Dedifferentiated amniotic fluid mesenchymal stem cell (primary cell): Measurements from ENCODE around the gene CACNA1C.

Experiments
- DNase-seq: peaks from one replicate; pipeline ENCODE4 v3.0.0-alpha.2; 2016; ENCODE audit errors: extremely low spot score

Gene CACNA1C

DNA sequence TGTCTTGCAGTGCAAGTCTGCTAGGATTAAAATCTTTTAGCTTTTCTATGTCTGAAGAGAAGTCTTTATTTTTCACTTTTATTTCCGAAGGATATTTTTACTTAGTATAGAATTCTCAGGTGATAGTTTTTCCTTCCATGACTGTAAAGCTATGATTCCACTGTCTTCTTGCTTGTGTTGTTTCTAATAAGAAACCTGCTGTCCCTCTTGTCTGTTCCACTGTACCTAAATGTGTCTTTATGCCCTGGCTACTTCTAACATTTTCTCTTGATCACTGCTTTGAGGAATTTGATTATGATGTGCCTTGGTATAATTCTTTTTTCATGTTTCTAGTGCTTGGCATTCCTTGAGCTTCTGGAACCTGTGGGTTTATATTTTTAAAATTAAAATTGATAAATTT lies 228.7 kb downstream of the CACNA1C start:
- no peak for DNase-seq

DNA sequence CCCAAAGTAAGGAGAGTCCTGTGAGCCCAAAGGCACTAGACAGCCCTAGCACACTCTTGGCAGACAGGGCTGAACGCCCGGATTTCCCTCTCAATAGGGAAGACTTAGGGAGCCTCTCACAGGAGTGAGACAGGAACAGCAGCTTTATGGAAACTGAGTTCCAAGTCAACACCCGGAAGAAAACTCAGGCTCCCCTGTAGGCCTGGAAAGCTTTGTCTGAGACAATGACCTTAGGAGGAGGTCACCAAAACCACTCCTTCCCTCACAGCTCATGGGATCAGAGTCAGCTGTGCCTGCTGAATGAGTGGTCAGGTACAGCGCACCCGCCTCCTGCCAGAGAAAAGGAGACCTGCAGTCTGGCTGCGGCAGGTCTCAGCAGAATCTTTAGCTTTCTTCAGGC lies 229.5 kb downstream of the CACNA1C start:
- DNase-seq = no peak

DNA sequence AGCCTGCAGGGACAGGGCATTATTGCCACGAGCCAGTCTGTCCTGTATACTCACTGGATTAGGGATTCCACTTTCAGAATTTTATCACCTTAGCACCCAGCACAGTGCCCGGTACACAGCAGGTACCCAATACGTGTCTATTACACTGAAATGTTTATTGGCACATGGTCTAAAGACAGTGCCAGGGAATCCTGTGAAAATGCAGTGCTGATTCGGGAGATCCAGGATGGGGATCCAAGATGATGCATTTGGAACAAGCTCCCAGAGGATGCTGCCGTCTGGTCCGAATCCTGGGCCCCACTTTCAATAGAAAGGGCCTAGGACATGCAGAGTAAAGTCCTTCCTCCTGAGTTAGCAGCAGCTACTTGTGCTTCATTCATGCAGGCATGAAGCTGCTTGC lies 230.7 kb downstream of the CACNA1C start:
- no peak for DNase-seq

DNA sequence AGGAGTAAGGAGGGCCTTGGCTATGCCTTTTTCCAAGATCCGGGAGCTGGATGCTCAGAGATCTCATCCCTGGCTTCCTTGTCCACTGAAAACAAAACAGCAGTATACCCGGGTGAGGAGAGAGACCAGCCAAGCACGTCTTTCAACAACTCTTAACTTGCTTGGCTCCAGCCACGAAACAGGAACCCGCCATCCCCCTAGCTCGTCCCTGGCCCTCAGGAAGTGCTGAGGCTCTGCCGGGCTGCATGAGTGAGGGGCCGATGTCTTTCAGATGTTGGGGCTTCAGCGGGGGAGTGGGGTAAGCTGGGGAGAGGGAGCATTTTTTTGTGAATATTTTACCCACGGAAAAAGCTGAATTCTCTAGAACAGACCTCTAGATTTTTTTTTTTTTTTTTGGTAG lies 231.1 kb downstream of the CACNA1C start:
- no peak for DNase-seq

DNA sequence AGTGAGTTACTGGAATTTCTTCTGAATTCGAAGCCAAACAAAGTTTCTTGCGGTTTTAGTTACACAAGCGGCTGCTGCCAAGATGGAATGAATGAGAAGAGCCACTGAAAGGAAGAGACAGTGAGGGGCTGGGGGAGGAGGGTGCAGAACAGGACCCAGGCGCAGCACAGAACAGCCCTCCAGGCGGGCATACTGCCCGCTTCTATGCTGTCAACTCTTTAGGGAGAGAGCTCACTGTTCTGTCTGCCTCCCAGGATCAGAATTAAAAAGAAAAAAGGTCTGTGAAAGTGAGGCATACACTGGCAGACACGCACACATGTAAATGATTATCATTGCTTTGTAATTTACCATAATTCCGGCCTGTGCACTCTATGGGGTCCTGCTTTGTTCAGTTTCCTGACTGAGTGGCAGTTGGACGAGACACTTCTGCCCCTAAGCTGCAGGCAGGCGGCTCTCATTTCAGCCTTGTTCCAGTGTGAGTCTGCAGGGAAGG lies 231.6 kb downstream of the CACNA1C start:
- peak; percentile 81 for DNase-seq

DNA sequence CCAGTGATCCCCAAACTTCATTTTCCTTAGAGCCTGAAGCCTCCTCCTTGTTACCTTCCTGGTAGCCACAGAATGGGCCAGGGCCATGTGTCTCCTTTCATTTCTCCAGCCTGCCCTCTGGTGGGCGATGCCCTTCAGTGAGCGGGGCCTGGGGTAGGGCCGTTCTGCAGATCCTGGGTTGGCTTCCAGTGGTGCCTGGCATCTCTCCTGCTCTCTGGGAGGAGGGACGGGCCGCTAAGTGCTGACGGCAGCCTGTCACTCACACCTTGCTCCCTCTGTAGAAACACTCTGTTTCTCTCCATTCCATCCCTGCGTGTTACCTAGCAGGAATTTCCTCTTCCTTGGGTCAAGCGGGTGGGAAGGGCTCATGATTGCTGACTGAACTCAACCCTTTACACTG lies 232.1 kb downstream of the CACNA1C start:
- peak; percentile 73 for DNase-seq

DNA sequence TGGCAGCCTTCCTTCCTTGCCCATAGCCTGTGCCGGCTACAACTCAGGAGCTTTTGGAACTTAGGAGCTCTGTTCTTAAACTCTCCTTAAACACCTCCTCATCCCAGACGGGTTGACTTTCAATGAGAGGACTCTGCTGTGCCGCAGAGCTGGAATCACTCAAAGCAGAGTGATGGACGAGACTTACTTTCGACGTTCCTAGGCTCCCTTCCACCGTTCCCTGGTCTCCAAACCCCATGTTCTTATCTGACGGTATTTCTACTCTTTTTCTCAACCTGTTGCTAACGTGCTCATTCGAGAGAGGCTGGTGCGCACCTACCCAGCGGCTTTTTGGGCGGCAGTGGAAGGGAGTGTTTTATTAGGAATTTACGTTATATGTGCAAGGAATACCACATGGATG lies 232.7 kb downstream of the CACNA1C start:
- DNase-seq = no peak

DNA sequence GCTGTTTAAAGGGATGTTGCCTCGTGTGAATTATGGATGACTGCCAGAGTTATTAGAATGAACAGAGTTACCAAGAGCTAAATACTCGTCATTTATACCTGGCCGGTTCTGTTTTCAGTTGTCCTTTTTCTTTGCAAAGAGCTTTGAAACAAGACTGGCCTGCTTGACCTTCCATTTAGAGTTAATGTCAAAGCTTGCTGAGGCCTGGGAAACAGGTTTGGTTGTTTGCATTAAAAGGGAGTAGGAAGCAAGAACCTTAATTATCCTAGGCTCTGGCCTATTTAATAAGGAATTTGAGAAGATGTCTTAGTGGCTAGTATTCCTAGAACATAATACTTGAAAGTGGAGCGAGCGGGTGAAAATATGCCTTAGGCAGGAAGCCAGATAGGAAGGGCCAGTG lies 233.3 kb downstream of the CACNA1C start:
- no peak for DNase-seq

DNA sequence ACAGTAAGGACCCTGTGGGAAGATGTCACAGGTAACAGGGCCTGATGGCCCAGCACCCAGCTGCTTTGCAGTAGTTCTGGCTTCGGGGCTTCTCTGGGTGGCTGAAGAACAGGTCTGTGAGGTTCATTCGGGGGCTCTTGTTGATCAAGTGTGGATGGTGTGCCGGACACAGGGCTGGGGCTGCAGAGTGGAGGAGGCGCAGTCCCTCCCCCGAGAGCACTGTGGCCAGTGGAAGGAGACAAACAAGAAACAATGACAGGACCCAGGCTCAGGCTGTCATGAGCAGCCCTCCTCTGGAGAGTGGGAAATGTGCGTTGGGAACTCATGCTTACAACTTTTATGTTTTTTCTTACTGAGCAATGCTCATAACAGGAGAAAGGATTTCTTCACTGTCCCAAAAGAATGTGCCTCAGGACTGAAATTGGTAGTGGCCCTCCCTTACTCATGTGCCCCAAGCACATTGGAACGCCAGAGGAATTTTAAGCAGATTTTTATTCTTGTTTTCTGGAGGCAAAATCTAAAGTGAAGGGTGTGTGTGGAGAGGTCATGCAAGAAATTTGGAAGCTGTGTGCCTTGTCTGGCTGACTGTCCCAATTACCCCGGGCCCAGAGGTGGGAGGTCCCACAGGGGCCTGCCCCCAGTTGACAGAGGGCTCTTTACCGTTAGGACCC lies 233.8 kb downstream of the CACNA1C start:
- peak; percentile 89 for DNase-seq

DNA sequence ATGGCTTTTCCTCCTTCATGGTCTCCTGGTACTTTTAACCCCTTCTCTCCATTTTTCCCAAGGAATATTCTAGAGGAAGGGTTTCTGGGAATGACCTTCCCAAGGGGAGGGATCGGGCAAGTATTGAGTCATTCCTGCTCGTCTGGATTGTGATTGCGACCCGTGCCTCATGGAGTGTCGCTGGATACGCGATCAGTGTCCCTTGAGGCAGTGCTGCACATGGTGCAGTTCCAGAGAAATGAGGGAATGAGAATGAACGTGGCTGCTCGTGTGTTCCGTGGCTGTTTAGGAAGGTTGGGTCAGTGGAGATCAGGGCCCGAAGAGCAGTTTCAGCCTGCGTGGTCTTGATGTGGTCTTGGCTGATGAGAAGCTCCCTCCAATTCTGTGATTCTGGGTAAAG lies 234.4 kb downstream of the CACNA1C start:
- no peak for DNase-seq

DNA sequence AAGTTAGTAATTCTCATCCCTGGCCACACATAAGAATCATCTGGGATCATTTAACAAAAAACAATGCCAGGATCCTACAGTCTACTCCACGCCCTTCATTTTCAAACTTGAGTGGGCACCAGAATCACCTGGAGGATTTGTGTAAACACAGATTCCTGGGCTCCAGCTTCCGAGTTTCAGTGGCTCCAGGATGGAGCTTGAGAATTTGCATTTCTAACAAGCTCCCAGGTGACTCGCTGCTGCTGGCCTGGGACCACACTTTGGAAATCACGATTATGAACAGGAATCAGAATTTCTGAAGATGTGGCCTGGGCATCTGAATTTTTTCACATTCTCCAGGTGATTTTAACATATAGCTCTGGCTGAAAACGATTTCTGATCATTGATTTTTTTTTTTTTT lies 234.8 kb downstream of the CACNA1C start:
- no peak for DNase-seq

DNA sequence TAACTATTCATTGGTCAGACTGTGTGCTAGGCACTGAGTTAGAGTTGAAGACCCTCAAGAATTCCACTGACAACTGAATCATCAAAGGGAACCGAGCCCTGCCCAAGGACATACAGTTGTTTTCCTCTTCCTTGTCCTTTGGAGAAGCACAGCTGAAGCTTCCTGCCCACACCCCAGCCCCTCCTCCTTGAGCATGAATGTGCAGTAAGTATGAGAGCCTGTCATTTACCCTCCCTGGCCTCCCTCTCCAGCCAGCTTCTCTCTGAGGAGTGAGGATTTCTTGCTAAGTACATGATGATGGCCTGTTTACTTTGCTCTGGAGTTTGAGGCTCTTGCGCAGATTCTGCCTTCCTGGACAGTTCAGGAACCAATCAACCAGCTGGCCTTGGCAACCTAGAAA lies 235.2 kb downstream of the CACNA1C start:
- DNase-seq = peak; percentile 52

DNA sequence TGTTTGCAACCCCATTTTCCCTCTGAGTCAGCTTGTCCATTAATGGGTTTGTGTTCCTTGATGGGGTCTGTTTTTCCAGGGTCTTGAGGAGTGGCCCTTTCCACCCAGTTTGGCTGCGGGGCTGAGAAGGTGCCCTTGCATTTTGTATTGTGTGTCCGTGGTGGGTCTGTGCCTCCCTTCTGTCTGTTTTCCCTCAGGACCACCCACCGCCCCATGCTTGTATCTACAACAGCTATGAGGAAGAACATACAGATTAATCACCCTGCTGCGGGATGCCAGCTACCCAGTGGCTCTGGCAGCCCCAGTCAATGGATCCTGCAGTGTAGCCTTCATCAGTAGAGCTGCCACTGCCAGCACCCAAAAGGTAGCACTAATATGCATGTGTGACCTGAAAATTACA lies 235.7 kb downstream of the CACNA1C start:
- DNase-seq = no peak

DNA sequence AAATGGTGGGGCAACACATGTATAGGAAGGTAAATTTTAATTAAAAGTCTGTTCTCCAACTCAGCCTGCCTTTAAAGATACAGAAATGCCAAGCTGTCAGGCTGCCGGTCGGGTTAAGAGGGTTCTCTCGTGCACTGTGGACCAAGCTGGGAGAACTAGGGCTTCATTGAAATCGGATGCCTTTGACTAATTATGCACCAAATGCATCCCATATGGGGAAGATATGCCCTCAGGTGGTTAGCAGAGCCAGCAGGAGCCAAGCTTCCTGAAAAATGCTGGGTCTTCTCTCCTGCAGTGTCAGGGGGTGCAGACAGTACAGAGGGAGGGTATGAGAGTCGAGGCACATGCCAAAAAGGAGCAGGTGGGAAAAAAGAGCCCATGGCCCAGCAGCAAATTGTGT lies 236.1 kb downstream of the CACNA1C start:
- DNase-seq = peak; percentile 58

DNA sequence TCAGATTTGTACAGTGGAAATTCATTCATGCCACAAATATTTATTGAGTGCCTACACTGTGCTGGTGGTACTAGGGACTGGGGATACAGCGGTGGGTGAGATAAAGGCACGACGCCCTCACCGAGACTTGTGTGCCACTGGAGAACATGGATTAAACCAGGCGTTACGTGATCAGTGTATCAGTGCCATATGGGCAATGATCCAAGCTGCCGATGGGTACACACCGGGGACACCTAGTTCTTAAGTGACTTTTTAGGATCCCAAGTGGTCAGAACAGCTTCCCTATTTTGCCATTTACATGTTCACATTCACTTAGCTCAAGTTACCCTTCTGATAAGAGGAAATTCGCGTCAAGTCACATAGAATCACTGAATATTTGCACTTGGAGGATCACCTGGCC lies 236.7 kb downstream of the CACNA1C start:
- DNase-seq = no peak

DNA sequence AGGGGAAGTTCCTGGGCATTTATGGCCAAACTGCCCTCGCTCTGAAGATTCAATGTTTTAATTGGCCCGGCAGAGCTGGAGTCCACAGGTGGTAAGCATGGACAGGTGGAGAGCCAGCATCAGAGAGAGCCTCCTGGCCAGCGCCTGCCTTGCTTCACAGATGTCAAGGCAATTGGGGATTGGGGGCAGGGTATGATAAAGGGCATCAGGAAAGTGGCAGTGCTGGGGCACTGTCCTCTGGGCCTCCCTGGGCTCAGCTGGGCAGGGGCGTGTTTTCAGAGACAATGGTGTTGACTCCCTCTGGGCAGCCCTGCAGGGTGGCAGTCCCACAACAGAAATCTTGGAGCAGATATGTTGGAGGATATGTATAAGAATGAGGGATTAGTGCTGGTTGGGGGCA lies 237.3 kb downstream of the CACNA1C start:
- no peak for DNase-seq

DNA sequence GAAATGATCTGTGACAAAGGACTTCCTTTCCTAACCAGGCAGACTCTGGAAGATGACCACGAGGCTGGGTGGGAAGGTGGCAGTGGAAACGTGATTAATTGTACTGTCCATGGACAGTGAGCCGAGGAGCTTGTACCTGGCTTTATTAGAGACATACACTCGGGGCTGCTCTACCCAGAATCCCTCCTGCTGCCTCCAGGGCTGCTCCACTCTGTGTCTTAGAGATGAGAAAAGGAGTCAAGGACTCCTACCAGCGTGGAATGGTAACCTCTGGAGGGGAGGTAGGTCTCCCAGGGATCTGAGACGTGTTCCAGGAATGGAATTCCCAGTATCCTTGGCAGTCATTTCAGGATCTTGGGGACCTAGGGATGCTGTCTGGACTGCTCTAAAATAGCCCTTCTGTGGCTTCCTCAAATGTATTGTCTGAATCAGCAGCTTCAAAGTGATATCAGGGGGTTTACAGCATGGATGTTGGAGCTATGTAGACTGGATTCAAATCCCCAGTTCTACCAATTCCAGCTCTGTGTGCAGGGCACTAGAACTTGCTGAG lies 237.8 kb downstream of the CACNA1C start:
- DNase-seq = no peak

DNA sequence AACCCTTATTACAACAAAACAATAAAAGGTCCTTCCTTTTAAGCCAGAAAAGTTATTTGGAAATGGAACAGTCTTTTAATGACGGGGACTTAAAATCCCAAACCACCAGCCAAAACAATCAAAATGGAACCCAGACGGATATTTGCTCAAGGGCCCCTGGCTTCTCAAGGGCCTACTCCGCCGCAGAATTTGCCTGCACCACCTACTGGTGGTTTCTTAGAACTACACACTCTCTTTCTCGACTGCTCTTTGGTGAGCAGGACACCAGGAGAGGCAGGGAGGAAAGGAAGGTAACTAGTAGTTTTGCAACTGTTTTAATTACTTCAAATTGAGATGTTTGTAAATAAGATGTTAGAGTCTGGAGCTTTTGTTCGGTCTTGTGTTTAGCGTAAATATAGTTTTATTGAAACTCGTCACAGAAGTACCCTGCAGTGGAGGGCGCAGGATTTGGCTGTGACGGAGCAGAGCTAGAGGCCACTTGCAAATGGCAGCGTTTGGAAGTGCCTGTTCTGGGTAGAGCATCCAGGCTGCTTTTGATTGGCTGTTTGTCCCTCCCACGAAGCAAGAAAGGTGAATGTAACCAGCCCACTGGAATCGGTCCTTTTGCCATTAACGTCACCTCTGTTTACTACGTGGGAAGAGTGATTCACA lies 238.5 kb downstream of the CACNA1C start:
- no peak for DNase-seq

DNA sequence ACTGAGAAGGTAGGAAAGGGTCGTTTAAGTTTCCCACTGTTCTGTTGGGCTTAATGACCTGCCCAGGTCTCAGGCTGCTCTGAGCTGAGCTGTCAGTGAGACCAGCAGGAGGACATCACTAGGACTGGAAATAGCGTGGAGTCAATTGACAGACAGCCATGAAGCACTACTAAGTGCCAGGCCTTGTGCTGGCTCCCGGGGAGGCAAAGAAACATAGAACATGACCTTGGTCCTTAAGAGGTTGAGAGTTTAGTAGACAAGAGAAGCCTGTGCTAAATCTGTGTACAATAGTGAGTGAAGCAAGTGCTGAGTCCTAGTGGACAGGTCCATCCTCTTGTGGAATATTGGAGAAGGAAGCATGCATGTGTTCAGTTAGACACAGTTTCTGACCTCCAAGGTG lies 239.2 kb downstream of the CACNA1C start:
- no peak for DNase-seq

DNA sequence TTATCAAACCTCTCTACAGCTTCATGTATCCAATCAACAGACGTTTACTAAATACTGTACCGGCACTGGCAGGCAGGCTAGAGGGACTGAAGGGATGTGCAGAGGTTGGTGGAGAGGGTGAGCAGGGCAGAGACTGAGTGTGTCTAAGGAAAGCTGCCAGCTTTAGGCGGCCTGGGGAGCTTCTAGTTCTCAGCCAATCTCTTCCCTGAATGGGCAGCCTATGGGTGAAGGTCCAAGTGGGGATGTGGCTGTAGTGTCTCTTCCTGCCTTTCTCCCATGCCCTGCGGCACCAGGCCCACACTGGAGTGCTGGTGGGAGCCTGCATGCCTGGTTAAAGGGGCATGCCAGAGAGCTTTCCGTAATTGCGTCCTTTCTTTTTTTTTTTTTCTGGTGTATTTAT lies 239.8 kb downstream of the CACNA1C start:
- no peak for DNase-seq

DNA sequence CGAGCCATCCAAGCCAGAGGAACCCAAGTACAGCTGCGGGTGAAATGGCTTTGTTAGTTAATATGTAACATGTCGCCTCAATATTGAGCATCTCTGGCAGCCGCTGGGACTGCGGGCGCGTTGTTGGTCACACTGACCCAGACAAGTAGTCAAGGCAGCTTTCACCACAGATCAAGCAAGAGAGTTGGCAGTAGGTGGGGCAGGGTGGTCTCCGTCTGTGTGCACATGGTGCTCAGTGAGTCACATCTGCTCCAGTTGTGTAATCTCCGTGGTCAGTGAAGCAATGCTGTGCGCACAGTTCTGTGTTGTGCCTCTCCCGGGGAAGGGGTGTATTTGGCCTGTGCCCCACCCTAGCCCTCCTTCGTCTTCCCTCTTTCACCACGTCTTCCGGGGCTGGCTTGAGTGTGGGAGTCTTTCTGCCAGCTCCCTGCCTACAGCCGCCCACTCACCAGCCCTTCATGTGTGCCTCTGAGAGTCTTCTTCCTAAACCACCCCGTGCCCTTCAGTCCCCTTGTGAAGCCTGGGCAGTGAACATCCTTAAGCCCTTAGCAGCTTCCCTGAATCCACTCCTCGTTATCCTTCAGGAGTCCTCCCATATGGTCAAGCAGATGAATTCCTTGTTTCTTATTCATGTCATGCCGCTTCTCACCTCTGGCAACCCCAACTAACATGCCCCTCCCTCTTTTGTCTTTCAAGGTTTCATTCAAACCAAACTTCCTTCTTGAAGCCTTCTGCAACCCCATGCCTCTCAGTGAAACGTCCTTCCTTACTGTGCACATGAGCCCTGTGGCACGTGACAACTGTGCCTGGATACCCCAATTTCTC lies 242.1 kb downstream of the CACNA1C start:
- DNase-seq = no peak

DNA sequence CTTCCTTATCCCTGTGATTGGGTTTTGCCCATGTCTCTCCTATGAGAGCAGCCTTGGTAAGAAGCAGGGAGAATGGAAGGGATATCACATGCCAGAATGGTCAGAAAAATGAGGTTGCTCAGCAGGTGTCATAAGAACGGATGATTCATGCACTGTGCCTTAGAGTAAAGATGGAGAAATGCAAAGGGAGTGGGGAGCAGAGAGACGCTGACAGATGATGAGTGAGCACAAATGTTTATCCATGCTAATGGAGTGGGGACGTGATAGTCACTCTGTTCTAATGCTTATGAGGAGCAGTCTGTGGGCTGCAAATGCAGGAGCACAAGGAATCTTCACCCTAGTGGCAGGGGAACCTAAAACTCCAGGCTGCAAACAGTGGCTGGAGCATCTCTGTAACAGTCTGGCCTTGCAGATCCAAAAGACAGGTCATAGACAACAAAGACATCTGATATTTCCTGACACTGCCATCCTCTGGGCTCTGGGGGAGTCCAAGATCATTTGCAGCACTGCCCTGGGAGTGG lies 243.2 kb downstream of the CACNA1C start:
- no peak for DNase-seq
